NAMALWA (cell line): ENCODE measurements around the gene AK9.

Experiments
- DNase-seq: peaks from one replicate; pipeline ENCODE4 v3.0.0-alpha.2; 2015; ENCODE audit warnings: low spot score

AK9 gene

DNA sequence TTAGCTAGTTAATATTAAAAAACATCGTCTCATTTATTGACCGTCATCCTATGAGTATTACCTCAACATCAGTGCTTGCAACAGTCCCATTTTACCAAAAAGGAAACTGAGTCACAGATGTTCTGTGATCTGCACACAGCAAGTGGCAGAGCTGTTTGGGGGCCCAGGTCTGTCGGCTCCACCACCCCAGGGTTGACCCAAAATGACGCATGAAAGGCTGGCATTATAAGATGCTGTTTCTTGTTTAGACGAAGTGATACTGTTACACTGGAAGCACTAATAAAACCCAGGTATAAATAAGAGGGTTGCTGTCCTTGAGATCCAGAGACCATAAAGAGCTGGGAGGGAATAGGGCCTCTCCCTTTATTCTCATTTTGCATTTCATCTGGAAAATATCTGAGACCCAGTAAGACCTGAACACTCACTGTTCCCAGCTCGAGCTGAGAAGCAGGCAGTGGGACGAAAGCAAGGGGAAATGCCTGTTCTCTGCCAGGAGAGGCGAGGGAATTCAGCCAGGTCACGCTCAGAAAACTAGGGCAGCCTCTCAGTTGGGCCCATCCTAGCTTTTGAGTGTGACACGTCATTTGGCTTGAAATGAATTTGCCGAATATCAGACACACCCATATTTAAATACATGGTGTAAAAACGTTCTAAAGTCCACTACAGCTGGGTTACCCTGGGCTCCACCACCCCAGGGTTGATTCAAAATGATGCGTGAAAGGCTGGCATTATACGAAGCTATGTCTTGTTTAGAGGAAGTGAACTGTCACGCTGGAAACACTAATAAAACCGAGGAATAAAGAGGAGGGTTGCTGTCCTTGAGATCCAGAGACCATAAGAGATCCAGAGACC is 234.1 kb downstream of the AK9 start:
- DNase-seq: no peak

DNA sequence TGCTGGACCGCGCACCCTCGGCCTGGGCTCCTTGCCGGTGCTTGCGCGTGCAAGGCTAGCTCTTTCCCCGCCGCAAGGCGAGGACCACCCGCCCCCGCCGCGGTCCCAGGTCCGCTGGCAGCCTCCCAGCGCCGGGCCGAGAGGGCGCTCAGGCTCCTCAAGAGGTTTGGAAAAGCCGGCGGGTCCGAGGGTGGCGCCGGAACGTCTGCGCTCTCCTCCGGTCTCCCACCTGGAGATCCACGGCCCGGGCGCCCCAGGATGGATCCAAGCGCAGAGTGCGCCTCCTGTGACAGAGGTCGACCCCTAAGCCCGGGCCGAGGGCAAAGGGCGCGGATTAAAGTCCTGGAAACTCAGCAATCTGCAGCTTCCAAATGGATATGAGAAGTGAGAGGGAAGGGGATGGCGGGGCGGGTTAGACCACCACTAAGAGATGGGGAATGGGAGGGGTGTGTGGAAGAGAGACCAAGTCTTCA is 234.9 kb downstream of the AK9 start:
- DNase-seq: no peak

DNA sequence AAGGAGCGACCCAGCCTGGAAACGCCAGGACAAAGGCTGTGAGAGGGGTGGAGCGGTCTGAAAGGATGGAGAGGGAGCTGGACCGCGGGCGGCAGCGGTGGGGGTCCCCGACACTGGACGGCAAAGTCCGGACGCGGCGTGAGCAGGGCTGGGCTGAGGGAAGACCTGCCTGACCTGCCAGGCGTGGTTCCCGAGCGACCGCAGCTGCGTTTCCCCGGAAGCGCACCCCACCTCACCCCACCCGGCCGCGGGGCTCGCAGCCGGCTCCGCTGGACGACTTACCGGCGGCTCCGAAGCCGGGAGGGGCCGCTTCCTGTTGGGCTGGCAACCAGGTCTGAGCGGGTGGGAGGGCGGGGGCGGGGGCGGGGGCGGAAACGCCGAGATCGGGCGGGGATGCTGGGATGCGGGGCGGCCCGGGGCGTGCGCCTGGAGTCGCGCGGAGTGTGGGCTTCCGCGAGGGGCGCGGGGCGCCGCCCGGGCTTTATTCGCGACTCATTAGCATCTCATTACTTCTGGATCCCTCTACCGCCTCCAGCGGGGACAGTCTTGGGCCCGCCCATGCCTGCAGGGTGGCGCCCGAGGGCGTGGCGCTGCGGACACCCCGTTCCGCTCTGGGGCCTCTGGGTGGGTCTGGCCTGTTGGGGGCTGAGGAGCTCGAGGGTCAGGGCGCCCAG is 235.4 kb downstream of the AK9 start, which contains the start of gene MICAL1:
Gene MICAL1 (minus strand): TSS at position 336 of the 674 bp plus-strand sequence. CDS start 1,576 bp downstream, outside the sequence.
- DNase-seq: peak; percentile 90

GRCh38 chr6:109454496-109455436 is 236.2 kb downstream of the AK9 start:
- DNase-seq: peak; percentile 92

- DNase-seq: no peak
These were observed 237.2 kb downstream of the AK9 start for GRCh38 chr6:109453594-109454495.

- no peak for DNase-seq
These were observed 237.8 kb downstream of the AK9 start for GRCh38 chr6:109453156-109453555.

DNA sequence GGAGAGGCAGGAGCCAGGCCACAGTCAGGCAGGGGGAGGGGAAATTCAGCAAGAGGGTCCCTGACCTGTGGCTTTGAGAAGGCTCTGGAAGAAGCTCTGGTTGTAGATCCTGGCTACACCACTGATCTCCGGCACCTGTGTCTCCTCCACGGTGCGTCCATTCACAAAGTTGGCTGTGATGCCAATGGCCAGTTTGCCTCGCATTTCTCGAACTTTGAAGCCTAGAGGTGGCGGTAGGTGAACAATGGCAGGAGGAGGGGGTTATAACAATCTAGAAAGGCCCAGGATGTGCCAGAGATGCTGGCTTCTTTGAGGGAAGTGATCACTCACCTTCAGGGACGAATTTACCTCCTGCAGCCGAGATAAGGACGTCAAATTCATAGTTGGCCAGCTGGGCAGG is 238.8 kb downstream of the AK9 start:
- DNase-seq: no peak

DNA sequence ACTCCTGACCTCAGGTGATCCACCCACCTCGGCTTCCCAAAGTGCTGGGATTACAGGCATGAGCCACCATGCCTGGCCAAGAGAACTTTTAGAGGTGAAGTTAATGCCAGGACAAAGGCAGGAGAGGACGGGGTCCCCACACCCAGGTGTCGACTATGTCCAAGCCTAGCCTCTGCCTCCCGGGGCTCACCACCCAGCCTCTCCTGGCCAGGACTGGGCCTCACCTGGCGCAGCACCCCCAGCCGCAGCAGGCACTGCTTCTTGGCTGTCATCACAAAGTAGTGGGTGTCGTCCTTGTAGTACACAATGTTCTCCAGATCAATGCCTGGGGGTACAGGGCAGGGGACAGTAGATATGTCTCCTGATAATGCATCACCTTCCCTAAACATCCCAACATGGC is 239.6 kb downstream of the AK9 start:
- no peak for DNase-seq

DNA sequence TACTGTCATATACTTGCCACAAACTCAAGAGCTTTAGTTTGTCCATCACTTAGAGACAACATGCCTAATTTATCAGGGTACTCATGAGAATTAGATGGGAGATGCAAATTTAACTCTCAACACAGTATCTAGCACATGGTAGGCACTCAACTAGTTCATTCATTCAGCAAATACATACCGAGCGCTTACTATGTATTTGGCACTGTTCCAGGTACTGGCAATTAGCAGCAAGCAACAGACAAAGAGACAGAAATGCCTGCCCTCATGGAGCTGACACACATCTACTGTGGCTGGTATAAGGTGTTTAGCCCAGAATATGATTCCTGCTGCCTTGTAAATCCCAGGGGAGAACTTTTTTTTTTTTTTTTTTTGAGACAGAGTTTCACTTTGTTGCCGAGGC is 240.2 kb downstream of the AK9 start:
- DNase-seq: peak; percentile 32

DNA sequence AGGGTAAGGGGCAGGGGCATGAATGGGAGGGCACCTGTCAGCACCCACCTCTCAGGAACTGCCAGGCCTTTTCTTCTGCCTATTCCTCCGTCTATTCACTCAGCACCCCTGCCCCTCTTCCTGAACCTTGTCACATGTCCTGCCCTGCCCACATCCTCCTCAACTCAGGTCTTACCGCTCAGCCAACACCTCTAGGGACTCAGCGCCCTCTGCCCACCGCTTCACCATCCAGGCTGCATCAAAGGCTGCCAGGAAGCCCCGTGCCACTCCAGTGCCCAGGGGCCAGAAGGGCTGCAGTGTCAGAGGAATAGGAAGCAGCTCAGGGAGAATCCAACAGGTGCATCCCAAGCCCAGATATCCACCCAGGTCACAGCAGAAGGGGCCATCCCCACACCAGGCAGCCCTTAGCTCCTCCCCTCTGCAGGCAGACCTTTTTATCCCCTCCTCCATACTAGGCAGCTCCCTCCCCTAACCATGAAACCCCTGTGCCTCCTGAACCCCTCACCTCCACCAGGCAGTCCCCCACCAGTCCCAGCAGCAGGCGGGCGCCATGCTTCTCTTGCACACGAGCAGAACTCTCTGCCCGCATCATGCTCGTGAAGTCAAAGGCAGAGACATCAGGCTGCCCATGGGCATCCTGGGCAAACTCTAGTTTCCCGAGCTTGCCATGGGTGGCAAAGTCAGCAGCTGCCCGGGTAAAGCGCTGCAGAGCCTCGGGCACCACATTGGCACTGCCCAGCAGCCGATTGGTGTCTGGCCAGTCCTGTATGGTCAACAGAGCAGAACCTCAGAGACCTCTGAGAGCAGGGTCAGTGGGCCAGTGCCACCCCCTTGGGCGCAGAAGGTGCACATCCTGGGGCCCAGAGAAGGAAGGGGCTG is 241.0 kb downstream of the AK9 start:
- no peak for DNase-seq

- no peak for DNase-seq
These were observed 241.8 kb downstream of the AK9 start for GRCh38 chr6:109449064-109449794.

GRCh38 chr6:109448615-109449014 is 242.4 kb downstream of the AK9 start:
- no peak for DNase-seq

- no peak for DNase-seq
These were observed 243.0 kb downstream of the AK9 start for GRCh38 chr6:109447878-109448555.

DNA sequence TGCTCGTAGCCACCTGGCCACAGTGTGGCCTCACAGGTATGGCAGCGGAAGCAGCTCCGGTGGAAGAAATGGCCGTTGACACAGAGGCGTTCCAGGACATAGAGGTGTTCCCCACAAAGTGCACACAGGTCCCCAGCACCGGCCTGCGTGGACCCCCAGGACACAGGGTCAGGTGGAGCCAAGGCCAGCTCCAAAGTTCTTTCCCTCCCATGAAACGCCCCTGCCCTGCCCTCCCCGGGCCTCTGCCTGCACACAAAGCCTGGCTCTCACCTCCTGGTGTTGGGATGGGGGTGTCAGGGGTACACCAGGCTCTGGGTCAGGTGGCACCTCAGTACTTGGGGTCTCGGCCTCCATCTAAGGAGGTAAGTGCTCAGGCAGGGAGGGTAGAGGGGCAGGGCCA is 243.9 kb downstream of the AK9 start:
- no peak for DNase-seq

DNA sequence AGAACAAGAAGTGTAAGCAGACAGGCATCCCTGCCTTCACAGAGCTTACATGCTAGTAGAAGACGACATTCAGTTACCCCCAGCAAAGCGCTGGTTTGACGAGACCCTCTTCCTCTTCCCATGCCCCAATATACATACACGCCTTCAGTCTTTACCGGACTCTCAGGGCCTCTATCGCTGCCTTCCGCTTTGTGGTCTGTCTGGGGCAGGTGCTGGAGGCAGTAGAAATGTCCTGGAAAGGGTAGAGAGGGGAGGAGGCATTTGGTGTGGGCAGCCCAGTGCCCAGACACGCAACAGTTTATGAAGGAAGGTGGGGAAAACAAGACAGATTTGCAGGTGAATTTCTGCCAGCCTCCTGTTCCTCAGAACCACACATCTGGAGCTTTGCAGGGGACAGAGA is 244.5 kb downstream of the AK9 start:
- no peak for DNase-seq

DNA sequence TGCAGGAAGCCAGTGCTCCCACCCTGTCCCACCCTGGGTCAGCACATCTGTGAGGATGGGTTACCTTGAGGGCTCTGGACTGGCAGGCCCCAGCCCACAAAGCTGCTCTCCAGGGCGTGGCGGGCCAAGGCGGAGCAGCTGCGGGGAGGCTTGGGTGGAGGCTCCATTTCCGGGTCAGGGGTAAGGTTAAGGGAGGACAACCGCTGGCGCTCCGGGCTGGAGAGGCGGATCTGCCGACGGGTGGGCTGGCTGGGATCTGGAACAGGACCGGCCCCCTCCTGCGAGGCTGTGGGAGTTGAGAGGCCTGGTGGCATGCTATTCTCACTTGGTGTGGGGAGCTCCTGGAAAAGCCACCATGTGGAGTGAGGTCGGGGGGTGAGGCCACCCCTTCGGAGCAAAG is 244.9 kb downstream of the AK9 start:
- no peak for DNase-seq

DNA sequence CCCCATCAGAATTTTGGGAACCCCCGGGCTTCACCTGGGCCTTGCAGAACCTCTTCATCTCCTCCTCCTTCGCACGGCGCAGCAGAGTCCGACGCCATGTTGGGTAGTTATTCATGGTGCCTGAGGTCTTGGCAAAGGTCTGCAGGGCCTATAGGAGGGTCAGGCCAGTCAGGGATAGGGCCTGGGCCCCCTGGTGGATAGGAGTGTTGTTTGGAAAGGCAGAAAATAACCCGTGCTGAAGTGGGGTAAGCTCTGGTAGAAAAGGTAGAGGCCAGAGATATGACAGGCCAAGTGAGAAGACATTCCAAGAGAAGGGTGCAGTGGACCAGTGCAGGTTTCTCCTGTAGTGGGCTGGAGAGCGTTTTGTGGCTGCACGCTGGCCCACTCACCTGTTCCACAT is 245.6 kb downstream of the AK9 start:
- no peak for DNase-seq

DNA sequence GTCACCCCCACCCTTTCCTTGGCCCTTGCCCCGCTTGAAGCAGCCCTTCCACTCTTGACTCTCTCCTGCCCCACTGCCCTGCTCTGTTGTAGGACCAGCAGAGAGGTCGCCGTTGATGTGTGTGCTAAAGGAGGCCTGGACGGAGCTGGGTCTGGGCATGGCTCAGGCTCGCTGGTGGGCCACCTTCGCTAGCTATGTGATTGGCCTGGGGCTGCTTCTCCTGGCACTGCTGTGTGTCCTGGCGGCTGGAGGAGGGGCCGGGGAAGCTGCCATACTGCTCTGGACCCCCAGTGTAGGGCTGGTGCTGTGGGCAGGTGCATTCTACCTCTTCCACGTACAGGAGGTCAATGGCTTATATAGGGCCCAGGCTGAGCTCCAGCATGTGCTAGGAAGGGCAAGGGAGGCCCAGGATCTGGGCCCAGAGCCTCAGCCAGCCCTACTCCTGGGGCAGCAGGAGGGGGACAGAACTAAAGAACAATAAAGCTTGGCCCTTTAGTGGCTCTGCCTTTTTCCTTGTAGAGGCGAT is 247.5 kb downstream of the AK9 start:
- DNase-seq: no peak
